Thyroid gland (tissue), 4 donors: ENCODE data around the gene TAS2R20.

ENCODE experiments used
- CTCF ChIP-seq, 6 experiments: fragments of 200-600 bp in 3 of 6; fragments of 450-650 bp in 3 of 6; sonication (generic) in 3 of 6; IDR thresholded peaks; one replicate each; pipeline ENCODE4 v1.5.1; 2016 to 2019; ENCODE audit warnings: antibody characterized with exemption in 6 of 6, mild to moderate bottlenecking in 2 of 6, inconsistent platforms in 1 of 6, moderate library complexity in 1 of 6
- POLR2A ChIP-seq, 2 donors: fragments of 450-650 bp; IDR thresholded peaks; one replicate each; pipeline ENCODE4 v1.6.1; 2017; ENCODE audit warnings: antibody characterized with exemption in 2 of 2, mild to moderate bottlenecking in 2 of 2, moderate library complexity in 1 of 2

DNA sequence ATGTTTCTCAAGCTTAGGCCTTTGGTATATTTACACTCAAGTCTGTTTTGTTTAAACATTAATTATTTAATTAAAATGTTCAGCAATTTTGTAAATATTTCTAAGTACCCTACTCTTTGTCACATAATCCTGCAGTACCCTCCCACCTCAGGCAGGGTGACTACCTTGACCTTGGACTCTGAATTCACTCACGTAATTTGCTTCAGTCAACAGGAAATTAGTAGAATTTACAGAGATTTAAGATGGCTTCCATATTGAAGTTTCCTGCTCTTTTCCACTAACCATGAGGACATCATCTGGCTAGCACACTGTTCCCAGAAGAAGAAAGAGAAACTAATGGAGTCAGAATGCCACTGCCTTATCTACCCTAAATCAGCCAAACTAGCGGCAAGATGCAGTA is 25.3 kb upstream of the TAS2R20 start:
- TF ChIP-seq CTCF (IDR thresholded peaks at IDR 0.05) (no peak), POLR2A (IDR thresholded peaks at IDR 0.05) (no peak)
